GM10266 (cell line): ENCODE data around the gene PGAP1.

Experiments used
- DNase-seq: peaks from one replicate; pipeline ENCODE4 v3.0.0; 2012; ENCODE audit errors: extremely low spot score
- CTCF ChIP-seq: IDR thresholded peaks from 2 replicates; pipeline ENCODE4 v1.5.1; 2012; ENCODE audit warnings: mild to moderate bottlenecking, low read depth; ENCODE audit not compliant: control insufficient read depth, insufficient read depth; ENCODE audit errors: missing control alignments

PGAP1 gene

GRCh38 chr2:196783431-196784094 lies 142.9 kb downstream of the PGAP1 start:
- DNase-seq, result no peak
- no peak for TF ChIP-seq CTCF
